HG02973 (cell line): ENCODE data around the gene ICE2.

Source experiments
- ATAC-seq: cut with Tn5 transposase; IDR thresholded peaks from one replicate; pipeline ENCODE4 v1.9.1; 2021; ENCODE audit warnings: moderate library complexity; ENCODE audit not compliant: unreplicated experiment

The ICE2 gene

DNA sequence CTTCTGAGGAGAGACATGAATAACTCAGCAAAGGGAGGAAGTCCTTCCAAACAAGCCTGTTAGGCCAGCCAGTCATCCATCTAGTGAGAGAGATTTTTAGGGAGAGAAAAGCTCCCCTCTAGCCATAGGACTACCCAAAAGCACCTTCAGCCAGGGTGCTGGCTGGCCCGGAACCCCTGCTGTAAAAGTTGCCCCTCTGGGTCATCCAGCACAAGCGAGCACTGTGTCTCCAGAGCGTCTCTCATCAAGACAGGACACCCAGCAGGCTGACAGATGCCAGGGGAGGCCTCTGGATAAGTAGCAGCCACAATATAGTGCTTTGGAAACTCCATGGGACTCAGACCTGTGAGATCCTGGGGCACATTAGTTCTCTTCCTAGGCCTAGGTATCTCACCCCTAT, 105.6 kb downstream of the ICE2 start:
- ATAC-seq = no peak

DNA sequence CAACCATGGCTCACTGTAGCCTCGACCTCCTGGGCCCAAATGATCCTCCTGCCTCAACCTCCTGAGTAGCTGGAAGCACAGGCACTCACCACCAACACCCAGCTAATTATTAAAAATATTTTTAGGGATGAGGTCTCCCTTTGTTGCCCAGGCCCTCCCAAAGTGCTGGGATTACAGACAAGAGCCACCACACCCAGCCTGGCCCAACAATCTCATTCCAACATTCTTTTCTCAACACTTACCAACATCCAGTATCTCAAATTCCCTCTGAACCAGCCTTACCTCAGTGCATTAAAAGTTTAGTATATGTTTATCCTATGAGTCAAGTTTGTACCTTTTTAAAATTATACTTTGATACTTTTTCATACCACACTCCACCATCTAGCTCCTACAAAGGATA, 106.2 kb downstream of the ICE2 start:
- no peak for ATAC-seq

GRCh38 chr15:60372227-60372626, 106.7 kb downstream of the ICE2 start:
- no peak for ATAC-seq

DNA sequence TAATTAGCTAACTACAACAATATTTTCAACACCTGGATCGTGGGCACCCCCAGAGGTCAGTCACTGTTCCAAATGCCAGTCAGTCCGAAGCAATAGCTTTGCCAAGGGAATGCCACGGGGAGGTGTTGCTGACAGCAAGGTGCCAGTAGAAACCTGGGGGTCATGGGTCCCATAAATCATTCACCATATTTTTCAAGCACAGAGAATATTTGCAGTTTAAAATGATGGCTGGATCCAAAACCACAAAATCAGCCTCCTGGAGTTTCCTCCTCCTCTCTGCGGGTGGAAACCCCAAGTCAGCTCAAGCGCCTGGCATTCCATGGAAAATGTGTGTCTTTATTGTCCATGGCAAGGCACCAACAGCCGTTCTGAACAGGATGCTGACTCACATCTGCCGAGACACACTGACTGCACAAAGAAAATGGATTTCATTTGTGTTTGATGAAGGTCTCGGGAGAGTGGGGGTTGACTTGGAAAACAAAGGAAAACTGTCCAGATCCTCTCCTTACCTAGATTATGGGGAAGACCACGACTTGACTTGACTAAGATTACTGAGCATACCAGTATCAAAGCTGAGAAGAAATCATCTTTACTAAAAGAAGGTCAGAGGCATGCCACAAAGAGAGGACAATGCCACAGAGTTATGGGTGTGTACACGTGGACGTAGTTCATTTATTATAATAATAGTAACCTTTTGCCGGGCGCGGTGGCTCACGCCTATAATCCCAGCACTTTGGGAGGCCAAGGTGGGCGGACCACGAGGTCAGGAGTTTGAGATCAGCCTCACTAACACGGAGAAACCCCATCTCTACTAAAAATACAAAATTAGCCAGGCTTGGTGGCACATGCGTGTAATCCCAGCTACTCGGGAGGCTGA, 107.5 kb downstream of the ICE2 start:
- no peak for ATAC-seq

- no peak for ATAC-seq
Observed at GRCh38 chr15:60370869-60371136, 108.1 kb downstream of the ICE2 start.

GRCh38 chr15:60370105-60370868, 108.7 kb downstream of the ICE2 start:
- no peak for ATAC-seq

DNA sequence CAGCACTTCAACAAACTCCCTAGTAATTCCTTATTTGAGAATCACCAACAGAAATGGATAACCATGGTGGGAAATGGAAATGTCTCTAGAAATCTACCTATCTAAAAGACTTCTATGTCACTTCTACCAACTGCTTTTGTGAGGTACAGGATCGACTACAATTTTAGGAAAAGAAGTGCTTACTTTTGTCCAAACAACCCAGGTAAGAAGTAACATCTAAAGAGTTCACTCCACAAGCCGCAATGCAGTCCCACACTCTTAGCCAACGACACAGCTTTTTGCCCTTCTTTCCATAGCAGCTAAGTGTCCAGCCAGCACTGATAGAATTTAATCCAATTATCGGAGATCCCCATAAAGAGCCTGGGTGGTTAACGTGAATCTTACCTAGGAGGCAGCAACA, 109.2 kb downstream of the ICE2 start:
- ATAC-seq = no peak
